ENCODE measurements around the gene TRIM47.

The TRIM47 gene

GRCh38 chr17:75845058-75845711 is 33.2 kb downstream of the TRIM47 start:
- DNase-seq: peak; percentile 83

GRCh38 chr17:75844530-75845057 is 33.8 kb downstream of the TRIM47 start:
- peak; percentile 56 for DNase-seq

- DNase-seq: peak; percentile 71
Measured at GRCh38 chr17:75843577-75844529, 34.5 kb downstream of the TRIM47 start, which contains the start of gene UNC13D. UNC13D (minus strand) TSS chr17:75844404; CDS start chr17:75844337, 67 bp downstream.

- DNase-seq: peak; percentile 51
Measured at GRCh38 chr17:75842963-75843576, 35.3 kb downstream of the TRIM47 start.

GRCh38 chr17:75842411-75842810 is 36.0 kb downstream of the TRIM47 start:
- no peak for DNase-seq

GRCh38 chr17:75840799-75841164 is 37.6 kb downstream of the TRIM47 start:
- no peak for DNase-seq

GRCh38 chr17:75839942-75840798 is 38.2 kb downstream of the TRIM47 start:
- no peak for DNase-seq

GRCh38 chr17:75838410-75838809 is 40.0 kb downstream of the TRIM47 start:
- DNase-seq: no peak

GRCh38 chr17:75837899-75838298 is 40.5 kb downstream of the TRIM47 start:
- no peak for DNase-seq

GRCh38 chr17:75836605-75837004 is 41.8 kb downstream of the TRIM47 start:
- DNase-seq: no peak

GRCh38 chr17:75835654-75835987 is 42.8 kb downstream of the TRIM47 start:
- DNase-seq: no peak

GRCh38 chr17:75834928-75835653 is 43.3 kb downstream of the TRIM47 start:
- DNase-seq: no peak

GRCh38 chr17:75834279-75834920 is 44.0 kb downstream of the TRIM47 start:
- no peak for DNase-seq

GRCh38 chr17:75832652-75833400 is 45.6 kb downstream of the TRIM47 start:
- peak; percentile 42 for DNase-seq

- DNase-seq: peak; percentile 63
Measured at GRCh38 chr17:75832164-75832651, 46.2 kb downstream of the TRIM47 start.

GRCh38 chr17:75831032-75831571 is 47.3 kb downstream of the TRIM47 start:
- no peak for DNase-seq

- DNase-seq: peak; percentile 55
Measured at GRCh38 chr17:75830164-75831031, 48.0 kb downstream of the TRIM47 start.

GRCh38 chr17:75829747-75830146 is 48.6 kb downstream of the TRIM47 start:
- DNase-seq: no peak

- no peak for DNase-seq
Measured at GRCh38 chr17:75828741-75829140, 49.6 kb downstream of the TRIM47 start.
